HEK293T (cell line): ENCODE results near the gene IRF1.
"Not testable (repeated sequence)": the region's sequence is repeated elsewhere in the genome, so short reads cannot be mapped to it uniquely, and the experiment has no call there.

Experiments used
- CTCF ChIA-PET: fragments of 350-600 bp; formaldehyde crosslinking; extraction: SDS; loops from one replicate; lab custom pipeline; 2021; ENCODE audit warnings: antibody characterized with exemption, inconsistent platforms; lab: Yijun Ruan, JAX
- POLR2A ChIA-PET: fragments of 350-600 bp; formaldehyde crosslinking; extraction: SDS; loops from one replicate; lab custom pipeline; 2020; ENCODE audit warnings: antibody characterized with exemption, inconsistent platforms; lab: Yijun Ruan, JAX
- DNase-seq: peaks from one replicate; pipeline ENCODE4 v3.0.0; 2012; ENCODE audit warnings: mixed read lengths; ENCODE audit errors: extremely low spot score
- ARNT ChIP-seq: fragments of 450-650 bp; IDR thresholded peaks from 2 replicates; pipeline ENCODE4 v1.6.1; 2017; ENCODE audit warnings: mild to moderate bottlenecking
- BHLHE40 ChIP-seq: fragments of 450-650 bp; IDR thresholded peaks from 2 replicates; pipeline ENCODE4 v1.6.1; 2016; ENCODE audit warnings: mild to moderate bottlenecking, moderate library complexity, borderline replicate concordance
- CTBP1 ChIP-seq: fragments of 450-650 bp; IDR thresholded peaks from 2 replicates; pipeline ENCODE4 v1.6.1; 2016; ENCODE audit warnings: borderline replicate concordance
- ELF4 ChIP-seq: fragments of 450-650 bp; IDR thresholded peaks from 2 replicates; pipeline ENCODE4 v1.6.1; 2017; ENCODE audit warnings: antibody characterized with exemption
- FOXA1 ChIP-seq: fragments of 450-650 bp; IDR thresholded peaks from 2 replicates; pipeline ENCODE4 v1.6.1; 2016; ENCODE audit warnings: mild to moderate bottlenecking
- FOXK2 ChIP-seq: fragments of 450-650 bp; IDR thresholded peaks from 2 replicates; pipeline ENCODE4 v1.6.1; 2016; ENCODE audit warnings: mild to moderate bottlenecking
- FOXM1 ChIP-seq: fragments of 450-650 bp; IDR thresholded peaks from 2 replicates; pipeline ENCODE4 v1.6.1; 2017; ENCODE audit warnings: mild to moderate bottlenecking, borderline replicate concordance
- HDGF ChIP-seq: fragments of 450-650 bp; IDR thresholded peaks from 2 replicates; pipeline ENCODE4 v1.6.1; 2017; ENCODE audit warnings: antibody characterized with exemption, borderline replicate concordance
- L3MBTL2 ChIP-seq: fragments of 450-650 bp; conservative IDR thresholded peaks from 2 replicates; pipeline ENCODE4 v1.6.1; 2016; ENCODE audit warnings: mild to moderate bottlenecking
- LEF1 ChIP-seq: fragments of 450-650 bp; IDR thresholded peaks from 2 replicates; pipeline ENCODE4 v1.6.1; 2017; ENCODE audit warnings: mild to moderate bottlenecking, borderline replicate concordance
- NFRKB ChIP-seq: fragments of 450-650 bp; IDR thresholded peaks from 2 replicates; pipeline ENCODE4 v1.6.1; 2016; ENCODE audit warnings: mild to moderate bottlenecking, moderate library complexity
- PKNOX1 ChIP-seq: fragments of 450-650 bp; IDR thresholded peaks from 2 replicates; pipeline ENCODE4 v1.6.1; 2016
- SP1 ChIP-seq: fragments of 450-650 bp; IDR thresholded peaks from 2 replicates; pipeline ENCODE4 v1.6.1; 2017
- SUZ12 ChIP-seq: fragments of 450-650 bp; IDR thresholded peaks from 2 replicates; pipeline ENCODE4 v1.6.1; 2016; ENCODE audit warnings: mild to moderate bottlenecking
- TARDBP ChIP-seq: fragments of 450-650 bp; IDR thresholded peaks from 2 replicates; pipeline ENCODE4 v1.6.1; 2016
- ZNF384 ChIP-seq: fragments of 450-650 bp; IDR thresholded peaks from 2 replicates; pipeline ENCODE4 v1.6.1; 2016

IRF1 gene

GRCh38 chr5:132444841-132445639, 45.5 kb downstream of the IRF1 start:
- TF ChIP-seq HDGF, result no peak
- no peak for TF ChIP-seq SP1
- TF ChIP-seq CTBP1, result no peak
- no peak for TF ChIP-seq TARDBP
- TF ChIP-seq ELF4, result no peak
- TF ChIP-seq FOXA1, result no peak
- no peak for TF ChIP-seq SUZ12
- TF ChIP-seq LEF1, result no peak
- TF ChIP-seq ZNF384, result no peak
- no peak for TF ChIP-seq L3MBTL2
- TF ChIP-seq PKNOX1, result no peak
- no peak for TF ChIP-seq ARNT
- no peak for DNase-seq
- ChIA-PET CTCF (no interaction called here), POLR2A (no interaction called here)

- TF ChIP-seq SUZ12, result no peak
- TF ChIP-seq FOXK2, result no peak
- TF ChIP-seq ELF4, result no peak
- no peak for TF ChIP-seq TARDBP
- no peak for TF ChIP-seq HDGF
- no peak for TF ChIP-seq L3MBTL2
- no peak for TF ChIP-seq PKNOX1
- no peak for TF ChIP-seq LEF1
- TF ChIP-seq FOXA1, result no peak
- TF ChIP-seq SP1, result no peak
- TF ChIP-seq ARNT, result no peak
- TF ChIP-seq ZNF384, result no peak
- no peak for TF ChIP-seq FOXM1
- no peak for TF ChIP-seq CTBP1
- TF ChIP-seq BHLHE40, result no peak
- no peak for TF ChIP-seq NFRKB
- ChIA-PET POLR2A (interaction anchor here (0.8 kb wide), 1 partner anchor 23 kb away, joined by 3 read pairs; no protein-coding TSS in a partner anchor), CTCF (no interaction called here)
- DNase-seq, result no peak
These were observed 46.5 kb downstream of the IRF1 start for GRCh38 chr5:132444061-132444460.

DNA sequence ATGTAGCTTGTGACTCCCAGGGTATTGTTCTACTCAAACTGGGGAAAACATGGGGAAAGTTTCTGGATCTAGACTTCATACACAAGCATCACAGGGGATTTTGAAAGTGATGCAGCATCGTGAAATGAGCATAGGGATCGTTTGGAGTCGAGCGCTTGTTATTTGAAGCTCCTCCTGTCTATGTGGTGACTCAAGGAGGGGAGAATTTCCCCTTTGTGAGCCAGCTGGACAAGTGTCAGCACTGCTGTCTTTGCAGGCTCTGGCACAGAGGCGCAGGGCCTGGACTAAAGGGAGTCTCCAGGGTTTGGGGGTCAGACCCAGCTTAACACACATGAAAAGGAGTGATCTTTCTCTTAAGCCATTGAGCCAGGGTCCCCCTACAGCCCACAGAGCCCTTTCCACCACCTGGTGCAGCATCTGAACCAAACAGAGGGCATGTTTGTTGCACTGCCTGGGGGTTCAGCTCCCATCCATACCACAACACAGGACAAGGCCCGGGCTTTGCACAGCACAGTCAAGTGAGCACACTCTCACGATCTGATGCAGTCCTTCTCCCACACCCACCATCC, 51.0 kb downstream of the IRF1 start:
- ChIA-PET POLR2A (no interaction called here), CTCF (interaction anchor here (0.7 kb wide), 2 partner anchors 87 to 236 kb away, joined by 4 read pairs; no protein-coding TSS in a partner anchor)

GRCh38 chr5:132438917-132439316, 51.7 kb downstream of the IRF1 start:
- ChIA-PET POLR2A (no interaction called here), CTCF (no interaction called here)
- no peak for DNase-seq
- no peak for TF ChIP-seq PKNOX1
- no peak for TF ChIP-seq FOXM1
- no peak for TF ChIP-seq BHLHE40
- no peak for TF ChIP-seq L3MBTL2
- TF ChIP-seq ELF4, result no peak
- TF ChIP-seq HDGF, result no peak
- no peak for TF ChIP-seq NFRKB
- no peak for TF ChIP-seq TARDBP
- no peak for TF ChIP-seq FOXA1
- no peak for TF ChIP-seq ZNF384
- no peak for TF ChIP-seq SUZ12
- TF ChIP-seq ARNT, result no peak
- TF ChIP-seq CTBP1, result no peak

More for the DNA sequence above, 51.0 kb downstream of the IRF1 start:
- no peak for TF ChIP-seq ARNT
- no peak for TF ChIP-seq CTBP1
- no peak for TF ChIP-seq BHLHE40
- TF ChIP-seq ELF4, result no peak
- TF ChIP-seq PKNOX1, result no peak
- no peak for TF ChIP-seq FOXA1
- DNase-seq, result no peak

- DNase-seq, POLR2A ChIA-PET, CTCF ChIA-PET: not testable (repeated sequence)
These were observed 52.3 kb downstream of the IRF1 start for GRCh38 chr5:132438267-132438645.

DNA sequence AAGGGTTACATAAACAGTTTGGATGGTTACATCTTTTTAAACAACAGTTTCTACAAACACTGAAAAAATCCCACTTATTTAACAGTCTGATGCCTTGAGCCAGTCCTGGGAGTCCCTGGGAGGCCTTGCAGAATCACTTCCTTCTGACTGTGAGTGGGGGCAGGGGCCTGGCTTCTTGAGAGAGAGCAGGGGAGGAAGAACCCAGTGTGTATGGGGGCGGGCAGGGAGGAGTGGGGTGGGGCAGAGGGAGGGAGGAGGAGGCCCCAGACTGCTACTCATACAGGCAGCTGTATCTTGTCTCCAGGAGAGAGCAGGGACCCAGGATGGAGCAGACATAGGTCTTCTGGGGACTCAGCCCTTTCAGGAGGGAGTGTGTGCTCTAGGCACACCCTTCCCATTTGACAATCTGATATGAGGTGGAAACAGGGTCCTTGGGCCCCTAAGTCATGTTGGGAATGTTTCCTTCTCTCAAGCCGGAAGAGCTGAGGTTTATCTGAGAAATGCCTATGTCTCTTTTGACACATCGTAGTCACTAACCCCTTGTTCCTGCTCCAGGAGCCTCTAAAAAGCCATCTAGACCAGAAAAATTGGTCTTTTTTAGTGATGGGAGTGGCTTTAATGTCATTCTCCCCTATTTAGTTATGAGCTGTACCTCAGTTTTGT, 52.8 kb downstream of the IRF1 start:
- no peak for DNase-seq
- TF ChIP-seq ZNF384 (no peak), FOXA1 (no peak), FOXK2 (no peak), PKNOX1 (no peak), BHLHE40 (no peak), LEF1 (no peak), TARDBP (no peak), L3MBTL2 (no peak), HDGF (no peak), FOXM1 (no peak), SUZ12 (no peak), CTBP1 (no peak), NFRKB (no peak), ARNT (no peak), SP1 (no peak), ELF4 (no peak)
- ChIA-PET CTCF (no interaction called here), POLR2A (no interaction called here)
